Measurements from ENCODE around the gene HPGD.

The HPGD gene

GRCh38 chr4:174524242-174524641 is 2.0 kb upstream of the HPGD start:
- no peak overlapping the region for H3K27ac ChIP-seq (ENCODE audit: low read length)
- H3K9ac ChIP-seq (ENCODE audit: low read length): no peak overlapping the region
- peaks cover 6% of the 10 kb centered on the region for H3K4me1 ChIP-seq (ENCODE audit: control insufficient read depth, low read depth, low read length)
- peaks cover 43% of the 10 kb centered on the region for H3K27me3 ChIP-seq (ENCODE audit: control insufficient read depth, insufficient read depth, low read length)
- H3K36me3 ChIP-seq (ENCODE audit: control insufficient read depth, low read depth, low read length): no peaks in the 10 kb centered on the region
- H3K4me3 ChIP-seq (ENCODE audit: low read length): no peak overlapping the region
- H3K9me3 ChIP-seq (ENCODE audit: control insufficient read depth, low read depth, low read length): no peaks in the 10 kb centered on the region

GRCh38 chr4:174523025-174523693 is 871 bp upstream of the HPGD start:
- peaks cover 43% of the 10 kb centered on the region for H3K27me3 ChIP-seq (ENCODE audit: control insufficient read depth, insufficient read depth, low read length)
- H3K9me3 ChIP-seq (ENCODE audit: control insufficient read depth, low read depth, low read length): no peaks in the 10 kb centered on the region
- H3K27ac ChIP-seq (ENCODE audit: low read length): no peak overlapping the region
- H3K9ac ChIP-seq (ENCODE audit: low read length): no peak overlapping the region
- no peaks in the 10 kb centered on the region for H3K36me3 ChIP-seq (ENCODE audit: control insufficient read depth, low read depth, low read length)
- peaks cover 5% of the 10 kb centered on the region for H3K4me1 ChIP-seq (ENCODE audit: control insufficient read depth, low read depth, low read length)
- peak overlapping the region; percentile 88 for H3K4me3 ChIP-seq (ENCODE audit: low read length)

GRCh38 chr4:174521800-174522182 is 497 bp downstream of the HPGD start:
- Histone ChIP-seq H3K27me3 (ENCODE audit: control insufficient read depth, insufficient read depth, low read length) (peaks cover 43% of the 10 kb centered on the region), H3K4me1 (ENCODE audit: control insufficient read depth, low read depth, low read length) (peaks cover 4% of the 10 kb centered on the region), H3K9ac (ENCODE audit: low read length) (no peak overlapping the region), H3K9me3 (ENCODE audit: control insufficient read depth, low read depth, low read length) (no peaks in the 10 kb centered on the region), H3K4me3 (ENCODE audit: low read length) (peak overlapping the region; percentile 88), H3K27ac (ENCODE audit: low read length) (no peak overlapping the region), H3K36me3 (ENCODE audit: control insufficient read depth, low read depth, low read length) (no peaks in the 10 kb centered on the region)

GRCh38 chr4:174520660-174521059 is 1.6 kb downstream of the HPGD start:
- Histone ChIP-seq H3K27ac (ENCODE audit: low read length) (no peak overlapping the region), H3K4me3 (ENCODE audit: low read length) (no peak overlapping the region), H3K9ac (ENCODE audit: low read length) (no peak overlapping the region), H3K27me3 (ENCODE audit: control insufficient read depth, insufficient read depth, low read length) (peaks cover 43% of the 10 kb centered on the region), H3K36me3 (ENCODE audit: control insufficient read depth, low read depth, low read length) (no peaks in the 10 kb centered on the region), H3K9me3 (ENCODE audit: control insufficient read depth, low read depth, low read length) (no peaks in the 10 kb centered on the region), H3K4me1 (ENCODE audit: control insufficient read depth, low read depth, low read length) (peaks cover 4% of the 10 kb centered on the region)

GRCh38 chr4:174517502-174518445 is 4.5 kb downstream of the HPGD start:
- H3K36me3 ChIP-seq (ENCODE audit: control insufficient read depth, low read depth, low read length): no peaks in the 10 kb centered on the region
- peaks cover 4% of the 10 kb centered on the region for H3K4me1 ChIP-seq (ENCODE audit: control insufficient read depth, low read depth, low read length)
- no peak overlapping the region for H3K4me3 ChIP-seq (ENCODE audit: low read length)
- peaks cover 26% of the 10 kb centered on the region for H3K27me3 ChIP-seq (ENCODE audit: control insufficient read depth, insufficient read depth, low read length)
- H3K9ac ChIP-seq (ENCODE audit: low read length): no peak overlapping the region
- H3K27ac ChIP-seq (ENCODE audit: low read length): no peak overlapping the region
- H3K9me3 ChIP-seq (ENCODE audit: control insufficient read depth, low read depth, low read length): no peaks in the 10 kb centered on the region

- H3K9ac ChIP-seq (ENCODE audit: low read length): no peak overlapping the region
- no peaks in the 10 kb centered on the region for H3K9me3 ChIP-seq (ENCODE audit: control insufficient read depth, low read depth, low read length)
- no peak overlapping the region for H3K27ac ChIP-seq (ENCODE audit: low read length)
- H3K27me3 ChIP-seq (ENCODE audit: control insufficient read depth, insufficient read depth, low read length): peaks cover 16% of the 10 kb centered on the region
- no peak overlapping the region for H3K4me3 ChIP-seq (ENCODE audit: low read length)
- no peaks in the 10 kb centered on the region for H3K36me3 ChIP-seq (ENCODE audit: control insufficient read depth, low read depth, low read length)
- peaks cover 3% of the 10 kb centered on the region for H3K4me1 ChIP-seq (ENCODE audit: control insufficient read depth, low read depth, low read length)
Observed at GRCh38 chr4:174516794-174517193, 5.5 kb downstream of the HPGD start.

- Histone ChIP-seq H3K4me1 (ENCODE audit: control insufficient read depth, low read depth, low read length) (no peaks in the 10 kb centered on the region), H3K27ac (ENCODE audit: low read length) (no peak overlapping the region), H3K9ac (ENCODE audit: low read length) (no peak overlapping the region), H3K36me3 (ENCODE audit: control insufficient read depth, low read depth, low read length) (no peaks in the 10 kb centered on the region), H3K4me3 (ENCODE audit: low read length) (no peak overlapping the region), H3K27me3 (ENCODE audit: control insufficient read depth, insufficient read depth, low read length) (peaks cover 12% of the 10 kb centered on the region), H3K9me3 (ENCODE audit: control insufficient read depth, low read depth, low read length) (no peaks in the 10 kb centered on the region)
Observed at GRCh38 chr4:174516345-174516744, 5.9 kb downstream of the HPGD start.

- H3K36me3 ChIP-seq (ENCODE audit: control insufficient read depth, low read depth, low read length): no peaks in the 10 kb centered on the region
- no peak overlapping the region for H3K27ac ChIP-seq (ENCODE audit: low read length)
- H3K4me1 ChIP-seq (ENCODE audit: control insufficient read depth, low read depth, low read length): no peaks in the 10 kb centered on the region
- no peak overlapping the region for H3K9ac ChIP-seq (ENCODE audit: low read length)
- H3K27me3 ChIP-seq (ENCODE audit: control insufficient read depth, insufficient read depth, low read length): no peaks in the 10 kb centered on the region
- H3K9me3 ChIP-seq (ENCODE audit: control insufficient read depth, low read depth, low read length): no peaks in the 10 kb centered on the region
- H3K4me3 ChIP-seq (ENCODE audit: low read length): no peak overlapping the region
Observed at GRCh38 chr4:174512745-174513144, 9.5 kb downstream of the HPGD start.

- Histone ChIP-seq H3K36me3 (ENCODE audit: control insufficient read depth, low read depth, low read length) (no peaks in the 10 kb centered on the region), H3K4me3 (ENCODE audit: low read length) (no peak overlapping the region), H3K27ac (ENCODE audit: low read length) (no peak overlapping the region), H3K4me1 (ENCODE audit: control insufficient read depth, low read depth, low read length) (no peaks in the 10 kb centered on the region), H3K27me3 (ENCODE audit: control insufficient read depth, insufficient read depth, low read length) (no peaks in the 10 kb centered on the region), H3K9me3 (ENCODE audit: control insufficient read depth, low read depth, low read length) (no peaks in the 10 kb centered on the region), H3K9ac (ENCODE audit: low read length) (no peak overlapping the region)
Observed at GRCh38 chr4:174505892-174506291, 16.4 kb downstream of the HPGD start.

GRCh38 chr4:174505007-174505406 is 17.3 kb downstream of the HPGD start:
- H3K27me3 ChIP-seq (ENCODE audit: control insufficient read depth, insufficient read depth, low read length): no peaks in the 10 kb centered on the region
- no peaks in the 10 kb centered on the region for H3K4me1 ChIP-seq (ENCODE audit: control insufficient read depth, low read depth, low read length)
- no peaks in the 10 kb centered on the region for H3K36me3 ChIP-seq (ENCODE audit: control insufficient read depth, low read depth, low read length)
- no peak overlapping the region for H3K4me3 ChIP-seq (ENCODE audit: low read length)
- no peaks in the 10 kb centered on the region for H3K9me3 ChIP-seq (ENCODE audit: control insufficient read depth, low read depth, low read length)
- H3K9ac ChIP-seq (ENCODE audit: low read length): no peak overlapping the region
- H3K27ac ChIP-seq (ENCODE audit: low read length): no peak overlapping the region

GRCh38 chr4:174503079-174503715 is 19.1 kb downstream of the HPGD start:
- Histone ChIP-seq H3K27ac (ENCODE audit: low read length) (no peak overlapping the region), H3K9me3 (ENCODE audit: control insufficient read depth, low read depth, low read length) (no peaks in the 10 kb centered on the region), H3K27me3 (ENCODE audit: control insufficient read depth, insufficient read depth, low read length) (no peaks in the 10 kb centered on the region), H3K4me1 (ENCODE audit: control insufficient read depth, low read depth, low read length) (no peaks in the 10 kb centered on the region), H3K36me3 (ENCODE audit: control insufficient read depth, low read depth, low read length) (no peaks in the 10 kb centered on the region), H3K9ac (ENCODE audit: low read length) (no peak overlapping the region), H3K4me3 (ENCODE audit: low read length) (no peak overlapping the region)

Measured in iPS-18a (cell line).